SK-N-SH (cell line): ENCODE results near the gene CERS6. TPM values are rescaled to one million over a fixed set of nuclear protein-coding genes. Genes with fewer than 3 reads are reported as not detected.

Experiments
- CTCF ChIA-PET: fragments of 300-600, 350-600 bp; formaldehyde crosslinking; extraction: SDS; loops from one replicate; lab custom pipeline; 2021; lab: Yijun Ruan, JAX
- POLR2A ChIA-PET: fragments of 350-600 bp; sonication (Branson Sonifier 250); formaldehyde crosslinking; extraction: SDS; loops from one replicate; lab custom pipeline; 2020; ENCODE audit warnings: antibody characterized with exemption, inconsistent platforms; lab: Yijun Ruan, JAX
- DNase-seq: peaks from one replicate; pipeline ENCODE4 v3.0.0; 2012
- H2AFZ ChIP-seq: fragments of 200-600 bp; sonication (generic); 2 replicates; pipeline ENCODE4 v1.8.1; 2016; ENCODE audit warnings: antibody characterized with exemption, mild to moderate bottlenecking, low read depth
- H3F3A ChIP-seq: fragments of 200-600 bp; sonication (generic); replicated peaks from 2 replicates; pipeline ENCODE3; 2016; ENCODE audit warnings: antibody characterized with exemption, mild to moderate bottlenecking; ENCODE audit not compliant: insufficient read depth
- H3K27ac ChIP-seq, 2 experiments: fragments of 200-500 bp in 1 of 2; fragments of 200-600 bp in 1 of 2; sonication (Bioruptor generic) in 1 of 2; sonication (generic), shearing (Covaris generic) in 1 of 2; 2 replicates each; pipeline versions ENCODE4 v1.5.1 to v1.6.1; 2014 to 2016; ENCODE audit warnings: low read depth in 2 of 2, inconsistent platforms in 1 of 2, low read length in 1 of 2, mild to moderate bottlenecking in 1 of 2, mixed read lengths in 1 of 2
- H3K27me3 ChIP-seq: fragments of 200-600 bp; sonication (generic), shearing (Covaris generic); 2 replicates; pipeline ENCODE4 v1.6.1; 2016; ENCODE audit warnings: mixed run types; ENCODE audit not compliant: insufficient read depth
- H3K36me3 ChIP-seq, 2 experiments: fragments of 200-500 bp in 1 of 2; fragments of 200-600 bp in 1 of 2; sonication (Bioruptor generic) in 1 of 2; sonication (generic) in 1 of 2; replicated peaks in 1 of 2; 2 replicates each; pipeline versions ENCODE3 to v1.5.1; 2014 to 2016; ENCODE audit warnings: low read length in 1 of 2, mild to moderate bottlenecking in 1 of 2; ENCODE audit not compliant: insufficient read depth in 2 of 2, control insufficient read depth in 1 of 2
- H3K4me1 ChIP-seq, 2 experiments: fragments of 200-500 bp in 1 of 2; fragments of 200-600 bp in 1 of 2; sonication (Bioruptor generic) in 1 of 2; sonication (generic), shearing (Covaris generic) in 1 of 2; 2 replicates each; pipeline versions ENCODE4 v1.5.1 to v1.6.1; 2014 to 2016; ENCODE audit warnings: low read depth in 1 of 2, low read length in 1 of 2, mixed run types in 1 of 2; ENCODE audit not compliant: insufficient read depth in 2 of 2, control insufficient read depth in 1 of 2
- H3K4me2 ChIP-seq: fragments of 200-600 bp; sonication (generic), shearing (Covaris generic); 2 replicates; pipeline ENCODE4 v1.6.1; 2017; ENCODE audit warnings: mixed run types
- H3K4me3 ChIP-seq, 2 experiments: fragments of 200-500 bp in 1 of 2; fragments of 200-600 bp in 1 of 2; sonication (Bioruptor generic) in 1 of 2; sonication (generic), shearing (Covaris generic) in 1 of 2; 2 replicates each; pipeline versions ENCODE4 v1.5.1 to v1.8.1; 2014 to 2016; ENCODE audit warnings: low read depth in 2 of 2, inconsistent platforms in 1 of 2, low read length in 1 of 2, mild to moderate bottlenecking in 1 of 2, mixed read lengths in 1 of 2, moderate library complexity in 1 of 2
- H3K79me2 ChIP-seq: fragments of 200-600 bp; sonication (generic); 2 replicates; pipeline ENCODE4 v1.8.1; 2017; ENCODE audit warnings: mild to moderate bottlenecking; ENCODE audit not compliant: insufficient read depth
- H3K9ac ChIP-seq: fragments of 200-600 bp; sonication (generic); 2 replicates; pipeline ENCODE4 v1.6.1; 2017; ENCODE audit warnings: mixed run types
- H3K9me2 ChIP-seq: fragments of 200-600 bp; sonication (generic); 2 replicates; pipeline ENCODE4 v1.6.1; 2017; ENCODE audit warnings: mixed run types
- H3K9me3 ChIP-seq: fragments of 200-600 bp; sonication (generic); 2 replicates; pipeline ENCODE4 v1.6.1; 2017; ENCODE audit warnings: mixed run types, mild to moderate bottlenecking, moderate library complexity
- H4K20me1 ChIP-seq: fragments of 200-600 bp; sonication (generic); 2 replicates; pipeline ENCODE4 v1.6.1; 2017; ENCODE audit warnings: mild to moderate bottlenecking, mixed run types; ENCODE audit not compliant: insufficient read depth
- CHD2 ChIP-seq: fragments of 150-350 bp; IDR thresholded peaks from 2 replicates; pipeline ENCODE4 v1.6.1; 2018; ENCODE audit warnings: low read length; ENCODE audit not compliant: partially characterized antibody
- ELF1 ChIP-seq: IDR thresholded peaks from 2 replicates; pipeline ENCODE4 v1.4.0; 2012
- EP300 ChIP-seq, 2 experiments: IDR thresholded peaks; 2 replicates each; pipeline versions ENCODE4 v1.4.0 to v1.6.1; 2012; ENCODE audit warnings: borderline replicate concordance in 1 of 2, low read depth in 1 of 2, low read length in 1 of 2
- EZH2phosphoT487 ChIP-seq: fragments of 200-600 bp; sonication (generic); IDR thresholded peaks from 2 replicates; pipeline ENCODE4 v1.6.1; 2017; ENCODE audit warnings: low read depth, mixed run types, mild to moderate bottlenecking, antibody characterized with exemption, moderate library complexity, borderline replicate concordance
- GABPA ChIP-seq: IDR thresholded peaks from 2 replicates; pipeline ENCODE4 v1.4.0; 2012; ENCODE audit warnings: low read depth, mild to moderate bottlenecking
- JUND ChIP-seq: IDR thresholded peaks from 2 replicates; pipeline ENCODE4 v1.4.0; 2012
- MXI1 ChIP-seq: IDR thresholded peaks from 2 replicates; pipeline ENCODE4 v1.6.1; 2012; ENCODE audit warnings: mild to moderate bottlenecking, low read depth, low read length, improper control_type of control experiment
- NFIC ChIP-seq: IDR thresholded peaks from 2 replicates; pipeline ENCODE4 v1.4.0; 2012; ENCODE audit warnings: borderline replicate concordance
- POLR2AphosphoS5 ChIP-seq: IDR thresholded peaks from 2 replicates; pipeline ENCODE4 v1.6.1; 2012; ENCODE audit warnings: low read depth, low read length
- RAD21 ChIP-seq: IDR thresholded peaks from 2 replicates; pipeline ENCODE4 v1.6.1; 2012; ENCODE audit warnings: mild to moderate bottlenecking, low read length
- RCOR1 ChIP-seq: fragments of 150-350 bp; IDR thresholded peaks from 2 replicates; pipeline ENCODE4 v1.6.1; 2017; ENCODE audit warnings: antibody characterized with exemption, low read length
- RFX5 ChIP-seq: IDR thresholded peaks from 2 replicates; pipeline ENCODE4 v1.6.1; 2012; ENCODE audit warnings: mild to moderate bottlenecking, improper control_type of control experiment, low read length
- RXRA ChIP-seq: IDR thresholded peaks from 2 replicates; pipeline ENCODE4 v1.4.0; 2012; ENCODE audit warnings: low read depth, mild to moderate bottlenecking, borderline replicate concordance
- SIN3A ChIP-seq: IDR thresholded peaks from 2 replicates; pipeline ENCODE4 v1.6.1; 2012; ENCODE audit warnings: low read depth, mild to moderate bottlenecking, low read length, moderate library complexity, borderline replicate concordance
- TAF1 ChIP-seq: IDR thresholded peaks from 2 replicates; pipeline ENCODE4 v1.6.1; 2012; ENCODE audit warnings: low read depth, mild to moderate bottlenecking, low read length, moderate library complexity, borderline replicate concordance
- TCF12 ChIP-seq: IDR thresholded peaks from 2 replicates; pipeline ENCODE4 v1.4.0; 2012
- TEAD4 ChIP-seq: IDR thresholded peaks from 2 replicates; pipeline ENCODE4 v1.4.0; 2012; ENCODE audit warnings: mild to moderate bottlenecking, borderline replicate concordance; ENCODE audit not compliant: insufficient read depth
- YY1 ChIP-seq: IDR thresholded peaks from 2 replicates; pipeline ENCODE4 v1.4.0; 2012; ENCODE audit warnings: low read depth, mild to moderate bottlenecking
- WGBS: methylation state at CpG from one replicate; pipeline ENCODE4 v1.1.6; 2017; ENCODE audit warnings: low lambda C conversion rate; 5-methylcytosine and 5-hydroxymethylcytosine counted together
- polyA plus RNA-seq, 3 experiments: library from polyadenylated mRNA; depleted of rRNA; stranded (reverse); fragments of >200 nt; gene quantifications; 2 replicates each; pipeline ENCODE4 v1.2.3, GENCODE V29; 2012
- TF ChIP-seq, protein P1 (sequence below): fragments of 150-350 bp; IDR thresholded peaks from 2 replicates; pipeline ENCODE4 v1.6.1; 2016; ENCODE audit warnings: mild to moderate bottlenecking, low read depth, low read length
- TF ChIP-seq, protein P2 (sequence below): IDR thresholded peaks from 2 replicates; pipeline ENCODE4 v1.6.1; 2012; ENCODE audit warnings: mild to moderate bottlenecking, low read depth, low read length, moderate library complexity
- TF ChIP-seq, protein P3 (sequence below): IDR thresholded peaks from 2 replicates; pipeline ENCODE4; 2012
- TF ChIP-seq, protein P4 (sequence below): IDR thresholded peaks from 2 replicates; pipeline ENCODE4 v1.4.0; 2012; ENCODE audit warnings: low read depth
- TF ChIP-seq, protein P5 (sequence below): IDR thresholded peaks from 2 replicates; pipeline ENCODE4 v1.4.0; 2012; ENCODE audit warnings: low read depth, borderline replicate concordance
- TF ChIP-seq, protein P6 (sequence below): fragments of 200-600 bp; sonication (generic); IDR thresholded peaks from 2 replicates; pipeline ENCODE4 v1.6.1; 2017; ENCODE audit warnings: antibody characterized with exemption, mild to moderate bottlenecking, moderate library complexity

The CERS6 gene
- polyA plus RNA-seq, 1 of the 3 experiments (the other 2 are of a cell fraction) = 1.8 TPM

DNA sequence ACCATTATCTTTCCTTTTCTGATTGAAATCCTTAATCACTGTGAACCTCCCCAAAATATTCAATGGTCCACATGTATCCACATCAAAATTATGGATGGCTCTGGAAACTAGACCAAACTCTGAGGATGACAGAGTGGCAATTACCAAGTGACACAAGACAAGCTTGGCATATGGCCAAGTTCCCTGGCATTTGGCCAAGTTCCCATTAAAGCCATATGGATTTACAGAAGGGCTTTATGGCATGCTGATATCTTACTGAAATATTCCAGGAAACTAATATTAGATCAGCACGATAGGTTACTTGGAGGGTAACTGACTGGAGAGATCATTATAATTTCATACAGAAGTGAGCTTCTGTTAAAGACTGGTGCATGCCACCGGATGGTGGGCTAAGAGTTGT is 21.9 kb upstream of the CERS6 start:
- Histone ChIP-seq H3K4me2 (no peak overlapping the region), H3K9me3 (no peaks in the 10 kb centered on the region), H2AFZ (no peak overlapping the region), H3K4me1 (peaks cover 0 to 53% of the 10 kb centered on the region in 2 experiments; a peak in 2 of 4 replicates), H3K4me3 (no peak overlapping the region), H3K27me3 (no peaks in the 10 kb centered on the region), H3F3A (no peaks in the 10 kb centered on the region), H3K9me2 (no peaks in the 10 kb centered on the region), H3K27ac (peak overlapping the region in 1 of 2 experiments; percentile 94; a peak in 2 of 4 replicates), H4K20me1 (no peaks in the 10 kb centered on the region), H3K9ac (no peak overlapping the region), H3K36me3 (no peaks in the 10 kb centered on the region), H3K79me2 (no peaks in the 10 kb centered on the region)
- CTCF ChIA-PET = interaction anchor here (0.5 to 5.1 kb wide), 5 partner anchors 9 to 317 kb away, joined by 3 to 17 read pairs (median 3); no protein-coding TSS in a partner anchor
- WGBS = 13% methylated on average over 2 of the region's 2 CpGs
- peak; percentile 52 for DNase-seq
- POLR2A ChIA-PET = interaction anchor here (1.2 kb wide), 1 partner anchor 22 kb away, joined by 4 read pairs; the partner anchor contains the start of gene CERS6
- no peak for TF ChIP-seq ELF1
- TF ChIP-seq, protein P1, sequence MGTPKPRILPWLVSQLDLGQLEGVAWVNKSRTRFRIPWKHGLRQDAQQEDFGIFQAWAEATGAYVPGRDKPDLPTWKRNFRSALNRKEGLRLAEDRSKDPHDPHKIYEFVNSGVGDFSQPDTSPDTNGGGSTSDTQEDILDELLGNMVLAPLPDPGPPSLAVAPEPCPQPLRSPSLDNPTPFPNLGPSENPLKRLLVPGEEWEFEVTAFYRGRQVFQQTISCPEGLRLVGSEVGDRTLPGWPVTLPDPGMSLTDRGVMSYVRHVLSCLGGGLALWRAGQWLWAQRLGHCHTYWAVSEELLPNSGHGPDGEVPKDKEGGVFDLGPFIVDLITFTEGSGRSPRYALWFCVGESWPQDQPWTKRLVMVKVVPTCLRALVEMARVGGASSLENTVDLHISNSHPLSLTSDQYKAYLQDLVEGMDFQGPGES = no peak
- TF ChIP-seq, protein P2, sequence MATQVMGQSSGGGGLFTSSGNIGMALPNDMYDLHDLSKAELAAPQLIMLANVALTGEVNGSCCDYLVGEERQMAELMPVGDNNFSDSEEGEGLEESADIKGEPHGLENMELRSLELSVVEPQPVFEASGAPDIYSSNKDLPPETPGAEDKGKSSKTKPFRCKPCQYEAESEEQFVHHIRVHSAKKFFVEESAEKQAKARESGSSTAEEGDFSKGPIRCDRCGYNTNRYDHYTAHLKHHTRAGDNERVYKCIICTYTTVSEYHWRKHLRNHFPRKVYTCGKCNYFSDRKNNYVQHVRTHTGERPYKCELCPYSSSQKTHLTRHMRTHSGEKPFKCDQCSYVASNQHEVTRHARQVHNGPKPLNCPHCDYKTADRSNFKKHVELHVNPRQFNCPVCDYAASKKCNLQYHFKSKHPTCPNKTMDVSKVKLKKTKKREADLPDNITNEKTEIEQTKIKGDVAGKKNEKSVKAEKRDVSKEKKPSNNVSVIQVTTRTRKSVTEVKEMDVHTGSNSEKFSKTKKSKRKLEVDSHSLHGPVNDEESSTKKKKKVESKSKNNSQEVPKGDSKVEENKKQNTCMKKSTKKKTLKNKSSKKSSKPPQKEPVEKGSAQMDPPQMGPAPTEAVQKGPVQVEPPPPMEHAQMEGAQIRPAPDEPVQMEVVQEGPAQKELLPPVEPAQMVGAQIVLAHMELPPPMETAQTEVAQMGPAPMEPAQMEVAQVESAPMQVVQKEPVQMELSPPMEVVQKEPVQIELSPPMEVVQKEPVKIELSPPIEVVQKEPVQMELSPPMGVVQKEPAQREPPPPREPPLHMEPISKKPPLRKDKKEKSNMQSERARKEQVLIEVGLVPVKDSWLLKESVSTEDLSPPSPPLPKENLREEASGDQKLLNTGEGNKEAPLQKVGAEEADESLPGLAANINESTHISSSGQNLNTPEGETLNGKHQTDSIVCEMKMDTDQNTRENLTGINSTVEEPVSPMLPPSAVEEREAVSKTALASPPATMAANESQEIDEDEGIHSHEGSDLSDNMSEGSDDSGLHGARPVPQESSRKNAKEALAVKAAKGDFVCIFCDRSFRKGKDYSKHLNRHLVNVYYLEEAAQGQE = no peak
- TF ChIP-seq, protein P3, sequence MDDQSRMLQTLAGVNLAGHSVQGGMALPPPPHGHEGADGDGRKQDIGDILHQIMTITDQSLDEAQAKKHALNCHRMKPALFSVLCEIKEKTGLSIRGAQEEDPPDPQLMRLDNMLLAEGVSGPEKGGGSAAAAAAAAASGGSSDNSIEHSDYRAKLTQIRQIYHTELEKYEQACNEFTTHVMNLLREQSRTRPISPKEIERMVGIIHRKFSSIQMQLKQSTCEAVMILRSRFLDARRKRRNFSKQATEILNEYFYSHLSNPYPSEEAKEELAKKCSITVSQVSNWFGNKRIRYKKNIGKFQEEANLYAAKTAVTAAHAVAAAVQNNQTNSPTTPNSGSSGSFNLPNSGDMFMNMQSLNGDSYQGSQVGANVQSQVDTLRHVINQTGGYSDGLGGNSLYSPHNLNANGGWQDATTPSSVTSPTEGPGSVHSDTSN = no peak; the same call in 1 of the 2 replicates
- TF ChIP-seq RXRA = no peak
- peak; percentile 29; the same call in 1 of the 2 replicates for TF ChIP-seq RAD21
- TF ChIP-seq RCOR1 = peak; percentile 97
- no peak for TF ChIP-seq YY1
- peak in 1 of 2 experiments; percentile 97; a peak in 2 of 4 replicates for TF ChIP-seq EP300 (IDR thresholded peaks at IDR 0.05; ENCODE audit: borderline replicate concordance in 1 of 2, low read depth in 1 of 2, low read length in 1 of 2)
- 0 out of 2 replicates have a peak, but pooled peaks have one; percentile 14 for TF ChIP-seq TEAD4
- peak; percentile 71 for TF ChIP-seq POLR2AphosphoS5
- TF ChIP-seq RFX5 = no peak
- no peak for TF ChIP-seq GABPA
- TF ChIP-seq TAF1 = no peak
- TF ChIP-seq CHD2 = peak; percentile 87
- TF ChIP-seq TCF12 = peak; percentile 67
- TF ChIP-seq, protein P4, sequence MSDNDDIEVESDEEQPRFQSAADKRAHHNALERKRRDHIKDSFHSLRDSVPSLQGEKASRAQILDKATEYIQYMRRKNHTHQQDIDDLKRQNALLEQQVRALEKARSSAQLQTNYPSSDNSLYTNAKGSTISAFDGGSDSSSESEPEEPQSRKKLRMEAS = no peak
- TF ChIP-seq, protein P5, sequence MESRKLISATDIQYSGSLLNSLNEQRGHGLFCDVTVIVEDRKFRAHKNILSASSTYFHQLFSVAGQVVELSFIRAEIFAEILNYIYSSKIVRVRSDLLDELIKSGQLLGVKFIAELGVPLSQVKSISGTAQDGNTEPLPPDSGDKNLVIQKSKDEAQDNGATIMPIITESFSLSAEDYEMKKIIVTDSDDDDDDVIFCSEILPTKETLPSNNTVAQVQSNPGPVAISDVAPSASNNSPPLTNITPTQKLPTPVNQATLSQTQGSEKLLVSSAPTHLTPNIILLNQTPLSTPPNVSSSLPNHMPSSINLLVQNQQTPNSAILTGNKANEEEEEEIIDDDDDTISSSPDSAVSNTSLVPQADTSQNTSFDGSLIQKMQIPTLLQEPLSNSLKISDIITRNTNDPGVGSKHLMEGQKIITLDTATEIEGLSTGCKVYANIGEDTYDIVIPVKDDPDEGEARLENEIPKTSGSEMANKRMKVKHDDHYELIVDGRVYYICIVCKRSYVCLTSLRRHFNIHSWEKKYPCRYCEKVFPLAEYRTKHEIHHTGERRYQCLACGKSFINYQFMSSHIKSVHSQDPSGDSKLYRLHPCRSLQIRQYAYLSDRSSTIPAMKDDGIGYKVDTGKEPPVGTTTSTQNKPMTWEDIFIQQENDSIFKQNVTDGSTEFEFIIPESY = no peak
- TF ChIP-seq SIN3A = no peak
- no peak for TF ChIP-seq EZH2phosphoT487
- peak; percentile 86 for TF ChIP-seq NFIC
- TF ChIP-seq JUND = 0 out of 2 replicates have a peak, but pooled peaks have one; percentile 25
- TF ChIP-seq, protein P6, sequence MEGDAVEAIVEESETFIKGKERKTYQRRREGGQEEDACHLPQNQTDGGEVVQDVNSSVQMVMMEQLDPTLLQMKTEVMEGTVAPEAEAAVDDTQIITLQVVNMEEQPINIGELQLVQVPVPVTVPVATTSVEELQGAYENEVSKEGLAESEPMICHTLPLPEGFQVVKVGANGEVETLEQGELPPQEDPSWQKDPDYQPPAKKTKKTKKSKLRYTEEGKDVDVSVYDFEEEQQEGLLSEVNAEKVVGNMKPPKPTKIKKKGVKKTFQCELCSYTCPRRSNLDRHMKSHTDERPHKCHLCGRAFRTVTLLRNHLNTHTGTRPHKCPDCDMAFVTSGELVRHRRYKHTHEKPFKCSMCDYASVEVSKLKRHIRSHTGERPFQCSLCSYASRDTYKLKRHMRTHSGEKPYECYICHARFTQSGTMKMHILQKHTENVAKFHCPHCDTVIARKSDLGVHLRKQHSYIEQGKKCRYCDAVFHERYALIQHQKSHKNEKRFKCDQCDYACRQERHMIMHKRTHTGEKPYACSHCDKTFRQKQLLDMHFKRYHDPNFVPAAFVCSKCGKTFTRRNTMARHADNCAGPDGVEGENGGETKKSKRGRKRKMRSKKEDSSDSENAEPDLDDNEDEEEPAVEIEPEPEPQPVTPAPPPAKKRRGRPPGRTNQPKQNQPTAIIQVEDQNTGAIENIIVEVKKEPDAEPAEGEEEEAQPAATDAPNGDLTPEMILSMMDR = no peak
- peak; percentile 83 for TF ChIP-seq MXI1
